CD4-positive, alpha-beta T cell treated with Interleukin-21 for 1 hour (primary cell): ENCODE measurements around the gene MASTL.
A peak's percentile ranks its signal among the peaks of the same experiment; 100 is the strongest.

Experiments
- DNase-seq: peaks from one replicate; pipeline ENCODE4 v3.0.0-alpha.2; 2020

MASTL gene

DNA sequence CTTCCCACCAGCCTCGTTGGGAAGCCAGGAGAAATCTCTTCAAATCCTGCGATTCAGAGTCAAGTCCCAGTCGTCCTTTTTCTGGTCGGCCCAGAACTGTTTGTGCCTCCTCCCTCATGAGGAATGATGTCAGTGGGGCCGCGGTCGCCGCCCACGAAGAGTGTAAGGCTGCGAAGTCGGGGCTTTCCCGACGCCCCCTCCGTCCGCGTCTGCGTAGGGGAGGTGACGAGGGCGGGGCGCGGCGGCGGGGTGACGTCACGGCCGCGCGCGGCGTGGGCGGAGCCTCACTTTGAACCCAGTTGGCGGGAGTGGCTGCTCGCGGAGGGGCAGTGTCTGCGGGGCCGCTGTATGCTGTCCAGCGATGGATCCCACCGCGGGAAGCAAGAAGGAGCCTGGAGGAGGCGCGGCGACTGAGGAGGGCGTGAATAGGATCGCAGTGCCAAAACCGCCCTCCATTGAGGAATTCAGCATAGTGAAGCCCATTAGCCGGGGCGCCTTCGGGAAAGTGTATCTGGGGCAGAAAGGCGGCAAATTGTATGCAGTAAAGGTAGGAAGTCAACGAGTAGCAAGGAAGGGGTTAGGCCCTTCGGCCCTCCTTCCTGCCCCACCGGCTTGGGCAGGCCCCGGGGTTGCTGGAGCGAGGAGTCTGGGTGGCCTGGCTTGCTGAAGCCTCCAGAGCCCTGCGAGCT lies at the start of gene MASTL:
MASTL (plus strand) TSS at position 287 of the 689 bp plus-strand sequence; CDS start at position 362, 75 bp downstream.
- DNase-seq, result peak; percentile 97

DNA sequence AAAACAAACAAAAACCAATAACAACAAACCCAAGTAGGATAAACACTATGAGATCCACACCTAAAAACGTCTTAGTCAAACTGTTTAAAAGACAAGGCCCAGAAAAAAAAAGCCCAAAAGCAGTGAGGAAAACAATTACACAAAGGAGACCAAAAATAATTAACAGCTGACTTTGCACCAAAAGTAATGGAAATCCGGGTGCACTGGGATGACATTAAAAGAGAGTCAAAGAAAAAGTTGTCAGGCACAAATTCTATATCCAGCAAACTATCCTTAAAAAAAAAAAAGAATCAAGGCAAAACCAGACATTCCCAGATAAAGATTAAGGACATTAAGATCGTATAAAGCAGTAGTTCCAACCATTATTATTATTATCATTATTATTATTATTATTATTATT lies 47.0 kb upstream of the MASTL start:
- DNase-seq, result no peak

- DNase-seq, result no peak
Observed at GRCh38 chr10:27134371-27134770, 20.8 kb upstream of the MASTL start.

- DNase-seq, result no peak
Observed at GRCh38 chr10:27138277-27138676, 16.9 kb upstream of the MASTL start.

GRCh38 chr10:27143686-27144085 lies 11.5 kb upstream of the MASTL start:
- DNase-seq, result no peak

- no peak for DNase-seq
Observed at GRCh38 chr10:27145937-27146336, 9.2 kb upstream of the MASTL start.

DNA sequence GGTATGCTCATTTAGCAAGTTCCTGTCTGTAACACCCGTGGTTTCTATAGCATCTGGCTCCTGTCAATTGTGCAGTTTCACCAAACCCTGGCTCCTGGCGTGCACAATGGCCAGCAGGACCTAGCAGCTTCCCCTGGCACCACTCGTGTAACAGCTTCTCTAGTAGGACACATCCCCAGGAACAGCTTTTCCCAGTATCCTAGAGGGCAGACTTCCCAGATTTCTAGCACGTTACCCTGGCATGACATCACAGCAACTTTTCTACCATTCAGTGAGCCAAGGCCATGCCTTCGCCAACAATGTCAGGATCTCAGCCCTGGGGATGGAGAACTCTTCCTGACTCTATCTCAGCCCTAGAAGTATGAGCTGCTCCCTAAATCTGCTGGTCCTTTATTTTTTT lies 7.5 kb upstream of the MASTL start:
- no peak for DNase-seq

- no peak for DNase-seq
Observed at GRCh38 chr10:27150261-27150660, 4.9 kb upstream of the MASTL start.

- no peak for DNase-seq
Observed at GRCh38 chr10:27152687-27153086, 2.5 kb upstream of the MASTL start.

GRCh38 chr10:27153329-27153728 lies 1.8 kb upstream of the MASTL start:
- no peak for DNase-seq

DNA sequence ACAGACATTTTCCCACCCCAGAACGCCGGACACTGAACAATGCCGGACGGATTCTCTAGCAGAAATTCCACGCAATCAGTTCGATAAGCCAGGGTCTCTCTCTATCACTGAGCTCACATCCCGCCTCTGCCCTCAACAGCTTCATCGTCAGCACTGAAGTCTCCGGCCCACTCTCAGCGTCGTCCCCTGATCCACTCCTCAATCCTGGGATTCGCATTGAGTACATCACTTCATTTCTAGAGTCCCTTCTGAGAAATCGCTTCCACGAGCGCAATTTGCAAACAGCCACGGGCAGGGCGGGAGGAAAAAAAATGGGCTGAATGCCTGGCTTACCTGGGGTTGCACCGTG lies 1.3 kb upstream of the MASTL start:
- no peak for DNase-seq

- DNase-seq, result peak; percentile 26
Observed at GRCh38 chr10:27156566-27156965, 1.4 kb downstream of the MASTL start.

GRCh38 chr10:27157150-27157549 lies 2.0 kb downstream of the MASTL start:
- no peak for DNase-seq

DNA sequence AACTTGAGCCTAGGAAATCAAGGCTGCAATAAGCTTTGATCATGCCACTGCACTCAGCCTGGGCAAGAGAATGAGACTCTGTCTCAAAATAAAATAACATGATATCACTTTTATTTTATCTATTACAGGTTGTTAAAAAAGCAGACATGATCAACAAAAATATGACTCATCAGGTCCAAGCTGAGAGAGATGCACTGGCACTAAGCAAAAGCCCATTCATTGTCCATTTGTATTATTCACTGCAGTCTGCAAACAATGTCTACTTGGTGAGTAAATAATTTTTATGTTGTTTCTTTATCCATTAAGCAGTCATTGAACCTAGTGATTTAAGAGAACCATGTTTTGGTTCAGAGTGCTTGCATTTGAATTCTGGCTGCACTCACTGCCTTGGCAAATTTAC lies 3.3 kb downstream of the MASTL start:
- no peak for DNase-seq

DNA sequence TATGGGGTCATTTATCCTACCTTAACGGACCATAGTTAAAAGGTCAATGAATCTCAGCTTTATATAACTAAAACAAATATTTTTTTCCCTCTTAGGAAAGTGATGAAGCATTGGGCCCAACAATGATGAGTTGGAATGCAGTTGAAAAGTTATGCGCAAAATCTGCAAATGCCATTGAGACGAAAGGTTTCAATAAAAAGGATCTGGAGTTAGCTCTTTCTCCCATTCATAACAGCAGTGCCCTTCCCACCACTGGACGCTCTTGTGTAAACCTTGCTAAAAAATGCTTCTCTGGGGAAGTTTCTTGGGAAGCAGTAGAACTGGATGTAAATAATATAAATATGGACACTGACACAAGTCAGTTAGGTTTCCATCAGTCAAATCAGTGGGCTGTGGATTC lies 14.7 kb downstream of the MASTL start:
- no peak for DNase-seq

DNA sequence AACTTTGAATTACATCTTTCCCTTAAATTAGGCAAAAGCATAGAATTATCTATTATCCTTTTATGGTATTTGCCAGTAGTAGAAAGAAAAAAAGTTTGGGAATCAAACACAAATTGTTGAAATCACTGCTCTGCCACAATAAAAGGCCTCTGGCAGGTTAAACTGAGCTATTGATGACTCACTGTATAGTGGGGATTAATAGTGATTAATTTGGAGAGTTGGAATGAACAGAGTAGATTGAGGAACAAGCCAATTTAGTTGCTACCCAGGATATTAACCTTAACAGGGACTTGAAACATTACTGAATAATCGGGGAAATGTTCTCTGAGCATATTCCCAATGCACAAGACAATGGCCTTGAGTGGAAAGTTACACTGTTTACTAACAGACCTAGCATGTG lies 33.1 kb downstream of the MASTL start:
- DNase-seq, result no peak

GRCh38 chr10:27188897-27189296 lies 33.7 kb downstream of the MASTL start:
- no peak for DNase-seq

DNA sequence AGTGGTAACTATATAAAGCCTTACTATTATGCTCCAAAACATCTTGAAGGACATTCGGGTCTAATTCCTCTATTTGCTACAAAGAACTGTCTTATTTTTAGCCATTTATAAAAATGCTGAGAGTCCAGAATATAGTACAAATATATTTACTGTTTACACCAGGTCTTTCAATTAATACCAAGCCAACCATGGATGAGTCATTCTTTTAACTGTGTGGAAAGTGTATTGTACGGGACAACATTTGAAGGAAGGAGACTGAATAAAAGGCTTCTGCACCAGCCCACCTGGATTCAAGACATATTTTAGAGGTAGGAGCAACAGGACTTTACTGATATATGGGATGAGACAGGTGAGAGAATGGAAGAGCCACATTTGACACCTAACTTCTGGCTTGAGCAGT lies 35.4 kb downstream of the MASTL start:
- no peak for DNase-seq

- DNase-seq, result no peak
Observed at GRCh38 chr10:27192284-27192683, 37.1 kb downstream of the MASTL start.

GRCh38 chr10:27197980-27198620 lies 42.9 kb downstream of the MASTL start:
- no peak for DNase-seq

GRCh38 chr10:27203806-27204205 lies 48.7 kb downstream of the MASTL start:
- DNase-seq, result no peak

DNA sequence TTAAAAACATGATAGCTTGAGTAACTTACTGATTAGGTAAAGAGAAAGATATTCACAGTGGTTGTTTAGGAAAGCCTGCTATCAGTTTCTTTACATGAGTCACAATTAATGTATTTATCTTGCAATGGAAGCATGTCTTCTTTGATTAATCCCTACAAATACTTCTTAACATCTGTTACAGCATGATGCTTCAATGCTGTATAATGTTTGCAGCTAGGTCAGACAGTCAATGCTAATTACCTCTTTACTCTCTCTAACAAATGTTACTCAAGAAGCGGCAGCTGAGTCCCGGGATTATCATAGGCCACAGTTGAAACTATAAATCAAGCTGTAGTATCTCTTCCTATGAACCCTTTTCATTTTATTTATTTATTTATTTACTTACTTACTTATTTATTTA lies 52.2 kb downstream of the MASTL start:
- DNase-seq, result no peak

- peak; percentile 60 for DNase-seq
Observed at GRCh38 chr10:27223964-27224363, 68.8 kb downstream of the MASTL start.

GRCh38 chr10:27225011-27225590 lies 69.9 kb downstream of the MASTL start:
- DNase-seq, result peak; percentile 55
